ENCODE results near the gene SGCA. TPM values are rescaled to one million over a fixed set of nuclear protein-coding genes. Genes with fewer than 3 reads are reported as not detected.

Gene SGCA
- total RNA-seq, 1 experiment from 2014 or later = not detected

DNA sequence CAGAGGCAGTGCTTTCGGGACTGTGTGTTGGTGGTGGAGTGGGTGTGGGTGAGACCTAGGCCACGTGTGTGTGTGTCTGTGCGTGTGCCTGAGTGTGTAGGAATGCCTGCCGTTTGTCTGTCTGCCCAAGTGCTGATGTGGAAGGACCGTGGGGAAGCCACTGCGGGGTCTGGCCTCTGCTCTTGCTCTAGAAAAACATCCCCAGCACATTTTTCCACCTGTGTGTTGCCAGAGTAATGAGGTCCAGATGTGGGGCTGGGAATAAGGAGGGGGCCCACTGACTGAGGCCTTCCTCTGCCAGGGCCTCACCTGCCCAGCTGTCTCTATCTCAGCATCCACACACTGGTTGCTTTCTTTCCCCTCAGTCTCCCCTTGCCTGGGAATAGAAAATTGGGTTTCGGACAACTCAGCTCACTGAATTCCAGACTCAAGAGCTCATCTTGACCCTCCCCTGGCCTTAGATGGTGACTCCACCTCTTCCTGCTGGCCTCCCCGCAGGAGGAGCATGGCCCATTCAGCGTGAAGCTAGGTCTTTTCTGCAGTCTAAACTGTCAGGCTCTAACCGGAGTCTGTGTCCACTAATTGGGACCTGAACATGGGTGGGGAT, 7.6 kb downstream of the SGCA start:
- POLR2A ChIA-PET (ENCODE audit: unreplicated experiment) = interaction anchor here (0.7 kb wide), 2 partner anchors 17 to 693 kb away, joined by 3 to 4 read pairs; partner anchors contain the start of gene TOB1
- Histone ChIP-seq H3K27me3 (ENCODE audit: insufficient read depth, low read depth) (no peaks in the 10 kb centered on the region), H3K27ac (0 out of 2 replicates have a peak overlapping the region, but pooled peaks have one; percentile 20), H3K79me2 (ENCODE audit: low read depth) (no peaks in the 10 kb centered on the region), H3K4me1 (replicated peaks; ENCODE audit: insufficient read depth) (peaks cover 32% of the 10 kb centered on the region), H2AFZ (no peak overlapping the region), H3K4me2 (no peak overlapping the region), H3K9me3 (ENCODE audit: insufficient read depth, low read depth) (no peaks in the 10 kb centered on the region), H4K20me1 (ENCODE audit: insufficient read depth) (no peaks in the 10 kb centered on the region), H3K36me3 (ENCODE audit: low read depth) (no peaks in the 10 kb centered on the region), H3K9me2 (ENCODE audit: insufficient read depth) (no peaks in the 10 kb centered on the region), H3K4me3 (no peak overlapping the region), H3F3A (ENCODE audit: insufficient read depth, low read depth) (peaks cover 36% of the 10 kb centered on the region)
- peak in 1 of 2 experiments; percentile 54 for DNase-seq
- intact Hi-C loops (cut with micrococcal nuclease; ENCODE audit: unreplicated experiment) = loop anchor here (1.0 kb wide), 1 partner anchor 25 kb away; no protein-coding TSS in a partner anchor
- no peak for TF ChIP-seq EZH2 (IDR thresholded peaks at IDR 0.05; ENCODE audit: low read depth)
- TF ChIP-seq, protein P1, sequence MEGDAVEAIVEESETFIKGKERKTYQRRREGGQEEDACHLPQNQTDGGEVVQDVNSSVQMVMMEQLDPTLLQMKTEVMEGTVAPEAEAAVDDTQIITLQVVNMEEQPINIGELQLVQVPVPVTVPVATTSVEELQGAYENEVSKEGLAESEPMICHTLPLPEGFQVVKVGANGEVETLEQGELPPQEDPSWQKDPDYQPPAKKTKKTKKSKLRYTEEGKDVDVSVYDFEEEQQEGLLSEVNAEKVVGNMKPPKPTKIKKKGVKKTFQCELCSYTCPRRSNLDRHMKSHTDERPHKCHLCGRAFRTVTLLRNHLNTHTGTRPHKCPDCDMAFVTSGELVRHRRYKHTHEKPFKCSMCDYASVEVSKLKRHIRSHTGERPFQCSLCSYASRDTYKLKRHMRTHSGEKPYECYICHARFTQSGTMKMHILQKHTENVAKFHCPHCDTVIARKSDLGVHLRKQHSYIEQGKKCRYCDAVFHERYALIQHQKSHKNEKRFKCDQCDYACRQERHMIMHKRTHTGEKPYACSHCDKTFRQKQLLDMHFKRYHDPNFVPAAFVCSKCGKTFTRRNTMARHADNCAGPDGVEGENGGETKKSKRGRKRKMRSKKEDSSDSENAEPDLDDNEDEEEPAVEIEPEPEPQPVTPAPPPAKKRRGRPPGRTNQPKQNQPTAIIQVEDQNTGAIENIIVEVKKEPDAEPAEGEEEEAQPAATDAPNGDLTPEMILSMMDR (conservative IDR thresholded peaks at IDR 0.05) = no peak
- CTCF ChIA-PET = interaction anchor here (1.2 kb wide), 1 partner anchor 19 kb away, joined by 3 read pairs; no protein-coding TSS in a partner anchor
- BruUV-seq (replicated peaks) = no TSS peak

DNA sequence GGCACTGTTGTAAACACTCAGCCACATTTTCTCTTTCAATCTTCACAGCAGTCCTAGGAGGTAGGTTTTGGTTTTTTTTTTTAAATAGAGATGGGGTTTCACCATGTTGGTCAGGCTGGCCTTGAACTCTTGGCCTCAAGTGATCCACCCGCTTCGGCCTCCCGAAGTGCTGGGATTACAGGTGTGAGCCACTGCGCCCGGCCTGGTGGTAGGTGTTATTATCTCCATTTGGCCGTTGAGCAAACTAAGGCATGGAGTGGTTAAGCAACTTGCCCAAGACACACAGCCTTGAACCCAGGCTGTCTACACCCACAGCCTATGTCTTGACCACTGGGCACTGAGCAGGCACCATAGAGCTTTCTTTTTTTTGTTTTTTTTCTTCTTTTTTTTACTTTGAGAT, 8.6 kb downstream of the SGCA start:
- Histone ChIP-seq H2AFZ (no peak overlapping the region), H3K36me3 (ENCODE audit: low read depth) (no peaks in the 10 kb centered on the region), H3F3A (ENCODE audit: insufficient read depth, low read depth) (peaks cover 44% of the 10 kb centered on the region), H3K79me2 (ENCODE audit: low read depth) (no peaks in the 10 kb centered on the region), H3K9me2 (ENCODE audit: insufficient read depth) (no peaks in the 10 kb centered on the region), H3K4me3 (no peak overlapping the region), H3K9me3 (ENCODE audit: insufficient read depth, low read depth) (no peaks in the 10 kb centered on the region), H3K4me2 (no peak overlapping the region), H4K20me1 (ENCODE audit: insufficient read depth) (no peaks in the 10 kb centered on the region), H3K27ac (no peak overlapping the region), H3K27me3 (ENCODE audit: insufficient read depth, low read depth) (no peaks in the 10 kb centered on the region), H3K4me1 (replicated peaks; ENCODE audit: insufficient read depth) (peaks cover 39% of the 10 kb centered on the region)
- ChIA-PET CTCF (interaction anchor here (0.6 to 1.2 kb wide), 2 partner anchors 20 to 57 kb away, joined by 3 read pairs; no protein-coding TSS in a partner anchor), POLR2A (ENCODE audit: unreplicated experiment) (no interaction called here)
- intact Hi-C loops (cut with micrococcal nuclease; ENCODE audit: unreplicated experiment) = no loop called here
- BruUV-seq (replicated peaks) = no TSS peak
- TF ChIP-seq EZH2 (IDR thresholded peaks at IDR 0.05; ENCODE audit: low read depth) = no peak
- TF ChIP-seq, protein P1 (conservative IDR thresholded peaks at IDR 0.05) = no peak
- DNase-seq = no peak

DNA sequence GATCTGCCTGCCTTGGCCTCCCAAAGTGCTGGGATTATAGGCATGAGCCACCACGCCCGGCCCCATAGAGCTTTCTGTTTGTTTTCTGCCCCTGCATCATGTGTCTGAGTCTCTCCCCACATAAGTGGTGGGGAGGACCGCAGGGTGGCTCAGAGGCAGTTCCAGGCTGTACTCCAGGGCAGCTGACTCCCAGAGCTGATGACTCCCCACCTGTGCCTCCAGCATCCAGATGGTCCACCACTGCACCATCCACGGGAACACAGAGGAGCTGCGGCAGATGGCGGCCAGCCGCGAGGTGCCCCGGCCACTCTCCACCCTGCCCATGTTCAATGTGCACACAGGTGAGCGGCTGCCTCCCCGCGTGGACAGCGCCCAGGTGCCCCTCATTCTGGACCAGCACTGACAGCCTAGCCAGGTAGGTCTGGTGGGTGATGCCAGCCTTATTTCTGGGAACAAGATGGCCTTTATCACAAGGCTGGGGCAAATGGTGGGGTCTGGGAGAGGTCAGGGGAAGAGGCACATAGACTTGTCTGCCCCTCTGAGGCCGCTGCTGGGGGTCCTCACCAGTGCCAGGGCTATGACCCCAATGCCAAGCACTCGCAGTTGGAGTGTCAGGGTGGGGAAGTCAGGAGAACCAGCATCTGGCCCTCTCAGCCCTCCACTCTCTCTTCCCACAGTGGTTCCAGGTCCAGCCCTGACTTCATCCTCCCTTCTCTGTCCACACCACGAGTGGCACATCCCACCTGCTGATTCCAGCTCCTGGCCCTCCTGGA, 9.4 kb downstream of the SGCA start:
- H3K9me2 ChIP-seq (ENCODE audit: insufficient read depth) = no peaks in the 10 kb centered on the region
- H3K4me1 ChIP-seq (replicated peaks; ENCODE audit: insufficient read depth) = peaks cover 33% of the 10 kb centered on the region
- no peak overlapping the region for H3K4me2 ChIP-seq
- H3F3A ChIP-seq (ENCODE audit: insufficient read depth, low read depth) = peaks cover 37% of the 10 kb centered on the region
- H3K79me2 ChIP-seq (ENCODE audit: low read depth) = no peaks in the 10 kb centered on the region
- no peaks in the 10 kb centered on the region for H3K9me3 ChIP-seq (ENCODE audit: insufficient read depth, low read depth)
- H3K36me3 ChIP-seq (ENCODE audit: low read depth) = no peaks in the 10 kb centered on the region
- H3K27ac ChIP-seq = no peak overlapping the region
- no peak for TF ChIP-seq EZH2 (IDR thresholded peaks at IDR 0.05; ENCODE audit: low read depth)
- TF ChIP-seq, protein P1 (conservative IDR thresholded peaks at IDR 0.05) = no peak
- no peak overlapping the region for H2AFZ ChIP-seq
- CTCF ChIA-PET = interaction anchor here (0.6 kb wide), 1 partner anchor 58 kb away, joined by 3 read pairs; no protein-coding TSS in a partner anchor
- intact Hi-C loops (cut with micrococcal nuclease; ENCODE audit: unreplicated experiment) = no loop called here
- H3K27me3 ChIP-seq (ENCODE audit: insufficient read depth, low read depth) = no peaks in the 10 kb centered on the region
- POLR2A ChIA-PET (ENCODE audit: unreplicated experiment) = no interaction called here
- H4K20me1 ChIP-seq (ENCODE audit: insufficient read depth) = no peaks in the 10 kb centered on the region
- H3K4me3 ChIP-seq = no peak overlapping the region
- DNase-seq = no peak
- no TSS peak for BruUV-seq (replicated peaks)

All from PC-9 (cell line).